ENCODE measurements around the gene TRIP4. TPM values are rescaled to one million over a fixed set of nuclear protein-coding genes. Genes with fewer than 3 reads are reported as not detected.
"Not testable (repeated sequence)": the region's sequence is repeated elsewhere in the genome, so short reads cannot be mapped to it uniquely, and the experiment has no call there.

The TRIP4 gene
- total RNA-seq, 2 donors from 2014 or later = 36.6 to 42.9 TPM

DNA sequence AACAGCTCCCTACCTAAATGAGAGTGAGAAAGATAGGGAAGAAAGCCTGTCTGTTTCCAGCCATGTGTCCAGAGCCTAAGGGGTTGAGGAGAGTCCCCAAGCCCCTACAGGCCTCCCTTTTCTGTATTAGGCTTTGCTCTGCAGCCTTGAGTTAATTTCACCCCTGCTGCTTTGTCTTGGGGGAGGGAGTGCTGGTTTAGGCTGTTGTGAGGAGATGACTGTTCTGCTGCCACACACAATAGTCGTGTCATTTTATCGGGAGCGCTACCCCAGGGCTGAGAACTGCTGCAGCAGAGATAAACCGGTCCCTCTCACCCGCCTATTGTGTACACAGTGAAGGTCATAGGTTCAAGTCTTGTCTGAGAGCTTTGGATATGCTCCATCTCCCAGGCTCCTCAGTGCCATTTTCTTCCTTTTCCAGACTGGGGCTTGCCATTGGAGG lies 74.1 kb downstream of the TRIP4 start:
- DNase-seq (ENCODE audit: low spot score) = no peak
- Mint-ChIP-seq H3K4me3 (peak overlapping the region; percentile 96), H3K36me3 (peaks cover 12% of the 10 kb centered on the region), H3K9me3 (no peaks in the 10 kb centered on the region), H3K27ac (peak overlapping the region; percentile 86 to 93), H3K4me1 (ENCODE audit: low read depth in 2 of 2) (peaks cover 32 to 56% of the 10 kb centered on the region in 2 donors), H3K27me3 (no peaks in the 10 kb centered on the region)
- ATAC-seq = peak; percentile 26 to 68

GRCh38 chr15:64462492-64462891 lies 74.9 kb downstream of the TRIP4 start:
- peaks cover 38 to 60% of the 10 kb centered on the region in 2 donors for H3K4me1 Mint-ChIP-seq (ENCODE audit: low read depth in 2 of 2)
- H3K27me3 Mint-ChIP-seq = no peaks in the 10 kb centered on the region
- ATAC-seq (no peak), DNase-seq (ENCODE audit: low spot score) (no peak)
- H3K4me3 Mint-ChIP-seq = peak overlapping the region; percentile 96
- no peaks in the 10 kb centered on the region for H3K9me3 Mint-ChIP-seq
- H3K36me3 Mint-ChIP-seq = peaks cover 12% of the 10 kb centered on the region
- H3K27ac Mint-ChIP-seq = peak overlapping the region; percentile 86 to 93

DNA sequence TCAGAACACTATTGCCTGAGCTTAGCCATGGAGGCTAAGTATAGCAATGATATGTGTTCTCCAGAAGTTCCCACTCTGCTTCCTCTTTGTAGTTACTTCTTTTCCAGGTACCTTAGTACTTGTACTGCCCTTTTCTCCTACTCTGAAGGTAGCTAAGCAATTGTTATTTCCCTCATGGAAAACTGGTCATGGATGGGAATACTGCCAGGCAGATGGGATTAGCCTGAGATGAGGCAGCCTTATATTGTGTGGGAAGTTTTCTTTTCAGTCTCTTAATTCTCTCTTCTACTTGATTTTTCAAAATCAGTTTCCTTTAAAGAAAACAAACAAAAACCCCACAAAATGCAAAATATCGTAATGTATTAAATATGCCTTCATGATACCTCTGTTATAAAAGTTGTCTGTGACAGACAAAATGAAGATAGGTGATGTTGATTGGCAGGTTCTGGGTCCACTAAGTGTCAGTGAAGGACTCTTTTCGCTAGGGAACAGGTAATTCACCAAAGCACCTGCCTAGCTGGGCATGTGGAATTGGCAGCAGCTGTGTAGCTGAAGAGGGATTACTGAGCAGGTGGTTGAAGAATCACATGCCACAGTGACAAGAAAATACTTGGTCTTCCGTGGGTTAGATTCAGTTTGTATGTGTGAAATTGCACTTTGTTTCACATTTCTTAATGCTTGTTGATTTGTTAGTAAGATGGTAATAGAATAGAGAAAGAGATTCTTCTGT lies 76.8 kb downstream of the TRIP4 start:
- DNase-seq (ENCODE audit: low spot score) (no peak), ATAC-seq (no peak)
- H3K9me3 Mint-ChIP-seq = no peaks in the 10 kb centered on the region
- H3K27ac Mint-ChIP-seq = peak overlapping the region; percentile 71 to 73
- H3K4me3 Mint-ChIP-seq = peak overlapping the region; percentile 65
- H3K4me1 Mint-ChIP-seq (ENCODE audit: low read depth in 2 of 2) = peaks cover 46 to 63% of the 10 kb centered on the region in 2 donors
- no peaks in the 10 kb centered on the region for H3K27me3 Mint-ChIP-seq
- peaks cover 12% of the 10 kb centered on the region for H3K36me3 Mint-ChIP-seq

- Mint-ChIP-seq H3K36me3 (peaks cover 6% of the 10 kb centered on the region), H3K4me3 (no peak overlapping the region), H3K9me3 (no peaks in the 10 kb centered on the region), H3K27ac (peak overlapping the region in 1 of 2 donors; percentile 31), H3K27me3 (no peaks in the 10 kb centered on the region), H3K4me1 (ENCODE audit: low read depth in 2 of 2) (peaks cover 34 to 49% of the 10 kb centered on the region in 2 donors)
- DNase-seq (ENCODE audit: low spot score) = no peak
- no peak for ATAC-seq
These were observed 78.9 kb downstream of the TRIP4 start for GRCh38 chr15:64466408-64467141.

GRCh38 chr15:64472161-64472560 lies 84.5 kb downstream of the TRIP4 start:
- Mint-ChIP-seq H3K36me3 (no peaks in the 10 kb centered on the region), H3K27ac (no peak overlapping the region)

DNA sequence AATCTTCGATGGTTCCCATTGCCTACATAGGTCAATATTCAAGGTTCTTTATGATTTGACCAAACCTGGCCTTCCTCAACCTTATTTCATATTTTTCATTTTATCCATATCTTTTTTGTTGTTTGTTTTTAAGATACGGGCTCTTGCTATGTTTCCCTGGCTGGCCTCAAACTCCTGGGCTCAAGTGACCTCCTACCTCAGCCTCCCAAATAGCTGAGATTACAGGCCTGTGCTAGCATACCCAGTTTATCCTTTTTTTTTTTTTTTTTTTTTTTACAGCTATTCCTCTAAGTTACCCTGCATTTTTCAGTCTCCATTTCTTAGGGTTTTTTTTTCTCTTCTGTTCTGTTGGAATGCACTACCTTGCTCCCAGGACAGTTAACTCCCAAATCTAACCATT lies 87.2 kb downstream of the TRIP4 start:
- DNase-seq (ENCODE audit: low spot score) (no peak), ATAC-seq (no peak)
- H3K4me3 Mint-ChIP-seq = no peak overlapping the region
- peaks cover 17 to 20% of the 10 kb centered on the region in 2 donors for H3K4me1 Mint-ChIP-seq (ENCODE audit: low read depth in 2 of 2)
- no peak overlapping the region for H3K27ac Mint-ChIP-seq
- no peaks in the 10 kb centered on the region for H3K27me3 Mint-ChIP-seq
- no peaks in the 10 kb centered on the region for H3K36me3 Mint-ChIP-seq
- no peaks in the 10 kb centered on the region for H3K9me3 Mint-ChIP-seq

More at GRCh38 chr15:64472161-64472560, 84.5 kb downstream of the TRIP4 start:
- ATAC-seq (no peak), DNase-seq (ENCODE audit: low spot score) (no peak)
- H3K27me3 Mint-ChIP-seq = no peaks in the 10 kb centered on the region
- peaks cover 22 to 25% of the 10 kb centered on the region in 2 donors for H3K4me1 Mint-ChIP-seq (ENCODE audit: low read depth in 2 of 2)
- H3K4me3 Mint-ChIP-seq = no peak overlapping the region
- no peaks in the 10 kb centered on the region for H3K9me3 Mint-ChIP-seq

- Mint-ChIP-seq H3K36me3 (no peaks in the 10 kb centered on the region), H3K27me3 (no peaks in the 10 kb centered on the region), H3K4me1 (ENCODE audit: low read depth in 2 of 2) (peaks cover 20 to 23% of the 10 kb centered on the region in 2 donors), H3K27ac (peak overlapping the region in 1 of 2 donors; percentile 54), H3K4me3 (no peak overlapping the region), H3K9me3 (no peaks in the 10 kb centered on the region)
- DNase-seq (ENCODE audit: low spot score) (no peak), ATAC-seq (no peak)
These were observed 88.9 kb downstream of the TRIP4 start for GRCh38 chr15:64476550-64476949.

DNA sequence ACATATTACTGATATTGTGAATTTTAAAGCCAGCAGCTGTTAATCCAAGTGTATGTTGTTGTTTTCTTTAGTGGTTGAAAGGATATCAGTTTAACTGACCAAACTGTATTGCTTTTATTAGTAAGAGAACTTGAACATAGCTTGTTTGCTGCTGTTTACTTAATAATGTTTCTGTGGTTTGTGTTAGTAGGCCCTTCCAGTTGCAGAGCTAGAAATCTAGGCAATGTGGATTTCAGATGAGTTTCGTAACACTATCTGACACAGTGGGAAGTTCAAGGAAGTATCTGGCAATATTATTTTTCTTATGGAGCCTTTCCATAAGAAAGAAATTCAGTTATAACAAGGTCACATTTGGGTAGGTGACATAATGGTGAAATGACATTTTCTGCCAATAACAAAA lies 91.2 kb downstream of the TRIP4 start:
- Mint-ChIP-seq H3K4me1 (ENCODE audit: low read depth in 2 of 2) (peaks cover 17 to 26% of the 10 kb centered on the region in 2 donors), H3K36me3 (no peaks in the 10 kb centered on the region), H3K4me3 (no peak overlapping the region), H3K9me3 (no peaks in the 10 kb centered on the region), H3K27me3 (no peaks in the 10 kb centered on the region), H3K27ac (no peak overlapping the region)
- DNase-seq (ENCODE audit: low spot score) (no peak), ATAC-seq (no peak)

DNA sequence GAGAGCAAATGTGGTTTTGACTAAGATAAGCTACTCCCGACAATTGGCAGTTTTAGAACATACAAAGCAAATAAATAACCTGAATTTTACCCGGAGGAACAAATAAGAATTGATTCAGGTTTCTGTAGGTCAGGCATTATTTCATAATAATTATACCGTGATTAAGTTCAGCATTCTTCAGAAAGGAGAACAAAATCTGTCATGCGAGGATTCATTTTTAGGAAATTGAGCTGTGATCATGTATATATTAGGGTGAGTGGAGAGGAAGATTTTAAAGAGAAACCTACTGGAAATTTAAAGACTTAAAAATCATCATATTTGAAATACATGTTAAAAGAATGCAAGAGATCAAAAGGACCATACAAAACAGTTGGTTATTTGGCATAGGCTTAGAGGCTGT lies 93.3 kb downstream of the TRIP4 start:
- Mint-ChIP-seq H3K4me1 (ENCODE audit: low read depth in 2 of 2) (peaks cover 18 to 25% of the 10 kb centered on the region in 2 donors), H3K9me3 (no peaks in the 10 kb centered on the region), H3K27ac (no peak overlapping the region), H3K27me3 (no peaks in the 10 kb centered on the region), H3K36me3 (no peaks in the 10 kb centered on the region), H3K4me3 (no peak overlapping the region)
- ATAC-seq = no peak
- DNase-seq (ENCODE audit: low spot score) = no peak

- H3K4me3 Mint-ChIP-seq = no peak overlapping the region
- DNase-seq (ENCODE audit: low spot score) (no peak), ATAC-seq (no peak)
- H3K27me3 Mint-ChIP-seq = no peaks in the 10 kb centered on the region
- no peaks in the 10 kb centered on the region for H3K9me3 Mint-ChIP-seq
- no peak overlapping the region for H3K27ac Mint-ChIP-seq
- no peaks in the 10 kb centered on the region for H3K36me3 Mint-ChIP-seq
- peaks cover 5 to 12% of the 10 kb centered on the region in 2 donors for H3K4me1 Mint-ChIP-seq (ENCODE audit: low read depth in 2 of 2)
These were observed 96.1 kb downstream of the TRIP4 start for GRCh38 chr15:64483749-64484148.

DNA sequence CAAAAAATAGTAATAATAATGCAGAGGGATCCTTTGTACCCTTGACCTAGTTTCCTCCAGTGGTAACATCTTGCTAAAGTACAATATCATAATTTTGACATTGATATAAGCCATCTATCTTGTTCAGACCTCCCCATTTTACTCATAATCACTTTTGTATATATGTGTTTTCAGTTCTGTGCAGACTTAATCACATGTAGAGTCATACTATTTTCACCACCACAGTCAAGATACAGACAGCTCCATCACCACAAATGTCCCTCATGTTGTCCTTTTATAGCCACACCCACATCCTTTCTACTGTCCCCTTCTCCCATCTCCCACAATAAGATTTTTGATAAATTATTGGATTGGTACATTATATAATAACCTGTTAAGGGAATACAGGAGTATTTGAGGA lies 98.2 kb downstream of the TRIP4 start:
- no peak for ATAC-seq
- no peak overlapping the region for H3K4me3 Mint-ChIP-seq
- H3K9me3 Mint-ChIP-seq = no peaks in the 10 kb centered on the region
- no peaks in the 10 kb centered on the region for H3K36me3 Mint-ChIP-seq
- peaks cover 5 to 8% of the 10 kb centered on the region in 2 donors for H3K4me1 Mint-ChIP-seq (ENCODE audit: low read depth in 2 of 2)
- H3K27me3 Mint-ChIP-seq = no peaks in the 10 kb centered on the region
- no peak for DNase-seq (ENCODE audit: low spot score)
- H3K27ac Mint-ChIP-seq = no peak overlapping the region

DNA sequence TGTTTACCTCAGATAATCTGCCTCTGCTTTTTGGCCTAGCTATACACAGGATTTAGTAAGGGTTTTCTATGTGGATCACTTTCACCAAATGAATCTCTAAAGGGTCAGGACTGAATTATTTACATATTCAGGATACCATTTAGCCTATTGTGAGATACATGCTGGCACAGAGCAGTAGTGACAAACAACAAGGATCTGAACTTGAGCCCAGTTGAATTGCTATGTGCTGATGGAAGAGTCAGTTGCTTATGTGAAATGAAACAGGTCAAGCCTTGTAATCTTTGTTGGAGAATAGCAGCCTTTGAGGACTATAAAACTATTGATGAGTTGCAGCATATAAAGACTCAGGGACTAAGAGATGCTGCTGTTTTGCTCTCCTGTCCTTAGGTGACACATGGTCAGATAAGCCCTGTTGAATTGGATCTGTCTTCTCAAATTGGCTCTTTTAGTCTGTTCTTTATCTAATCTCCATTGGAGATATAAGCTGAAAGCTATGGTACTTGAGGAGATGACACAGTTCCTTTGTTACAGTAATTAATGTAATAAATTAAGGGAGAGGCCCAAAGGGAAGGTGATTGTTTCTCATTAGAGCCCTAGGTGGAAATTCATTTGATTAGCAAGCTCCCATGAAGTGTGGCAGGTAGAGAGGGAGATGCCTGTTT lies 103.1 kb downstream of the TRIP4 start:
- H3K27ac Mint-ChIP-seq = no peak overlapping the region
- H3K9me3 Mint-ChIP-seq = no peaks in the 10 kb centered on the region

GRCh38 chr15:64493641-64494040 lies 106.0 kb downstream of the TRIP4 start:
- DNase-seq (ENCODE audit: low spot score) = no peak
- Mint-ChIP-seq H3K27me3 (no peaks in the 10 kb centered on the region), H3K27ac (no peak overlapping the region), H3K4me1 (ENCODE audit: low read depth in 2 of 2) (peaks cover 6 to 14% of the 10 kb centered on the region in 2 donors), H3K9me3 (no peaks in the 10 kb centered on the region), H3K4me3 (no peak overlapping the region), H3K36me3 (no peaks in the 10 kb centered on the region)
- ATAC-seq = no peak

More for the DNA sequence above, 103.1 kb downstream of the TRIP4 start:
- ATAC-seq (no peak), DNase-seq (ENCODE audit: low spot score) (no peak)
- Mint-ChIP-seq H3K27me3 (no peaks in the 10 kb centered on the region), H3K4me1 (ENCODE audit: low read depth in 2 of 2) (peaks cover under 1 to 11% of the 10 kb centered on the region in 2 donors), H3K36me3 (no peaks in the 10 kb centered on the region), H3K4me3 (no peak overlapping the region)

DNA sequence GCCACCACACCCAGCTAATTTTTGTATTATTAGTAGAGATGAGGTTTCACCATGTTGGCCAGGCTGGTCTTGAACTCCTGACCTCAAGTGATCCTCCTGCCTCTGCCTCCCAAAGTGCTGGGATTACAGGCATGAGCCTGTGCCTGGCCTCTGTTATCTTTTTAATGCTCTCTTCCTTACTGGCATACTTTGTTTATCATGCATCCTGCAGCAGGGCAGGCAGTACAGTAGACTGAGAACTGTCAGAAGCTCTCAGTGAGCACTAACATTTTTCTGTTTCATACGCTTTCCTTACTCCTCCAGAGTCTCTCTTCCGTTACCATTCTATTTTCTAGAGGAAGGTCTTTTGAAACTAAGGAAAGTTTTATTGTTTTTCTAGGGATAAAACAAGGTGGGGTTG lies 108.3 kb downstream of the TRIP4 start:
- H3K4me1 Mint-ChIP-seq (ENCODE audit: low read depth in 2 of 2) = peaks cover 27 to 29% of the 10 kb centered on the region in 2 donors
- H3K36me3 Mint-ChIP-seq; H3K4me3 Mint-ChIP-seq; ATAC-seq; DNase-seq (ENCODE audit: low spot score); H3K27ac Mint-ChIP-seq; H3K27me3 Mint-ChIP-seq; H3K9me3 Mint-ChIP-seq: not testable (repeated sequence)

Data from natural killer cell treated with Interleukin-12 subunit alpha and Interleukin-12 subunit beta and Interleukin-15 and Interleukin-18, amount 100 ng/mL, for 72 hours (primary cell).